MM.1S (cell line): ENCODE measurements around the gene XKRX.

Experiments used
- DNase-seq: peaks from one replicate; pipeline ENCODE4 v3.0.0-alpha.2; 2015
- H2AFZ ChIP-seq: fragments of 300-600 bp; sonication (generic); 2 replicates; pipeline ENCODE4 v1.6.0; 2016; ENCODE audit warnings: antibody characterized with exemption, low read length
- H3F3A ChIP-seq: fragments of 300-600 bp; sonication (generic); 2 replicates; pipeline ENCODE4 v1.6.1; 2016; ENCODE audit warnings: mild to moderate bottlenecking, antibody characterized with exemption, low read length, moderate library complexity, mixed read lengths; ENCODE audit not compliant: insufficient read depth
- H3K27ac ChIP-seq: fragments of 300-600 bp; sonication (generic); 2 replicates; pipeline ENCODE4 v1.5.1; 2016; ENCODE audit warnings: mild to moderate bottlenecking, low read length
- H3K27me3 ChIP-seq: fragments of 300-600 bp; sonication (generic); replicated peaks from 2 replicates; pipeline ENCODE4 v1.6.0; 2016; ENCODE audit warnings: low read length; ENCODE audit not compliant: insufficient read depth
- H3K36me3 ChIP-seq: fragments of 300-600 bp; sonication (generic); replicated peaks from 2 replicates; pipeline ENCODE4 v1.6.1; 2016; ENCODE audit warnings: mild to moderate bottlenecking, low read length, mixed read lengths; ENCODE audit not compliant: insufficient read depth
- H3K4me1 ChIP-seq: fragments of 300-600 bp; sonication (generic); 2 replicates; pipeline ENCODE4 v1.6.1; 2016; ENCODE audit warnings: low read length, mixed read lengths
- H3K4me2 ChIP-seq: fragments of 300-600 bp; sonication (generic); 2 replicates; pipeline ENCODE4 v1.6.0; 2016; ENCODE audit warnings: low read depth, low read length
- H3K4me3 ChIP-seq: fragments of 300-600 bp; sonication (generic); 2 replicates; pipeline ENCODE4 v1.5.1; 2016; ENCODE audit warnings: low read length, mixed read lengths
- H3K79me2 ChIP-seq: fragments of 300-600 bp; sonication (generic); 2 replicates; pipeline ENCODE4 v1.6.1; 2016; ENCODE audit warnings: mixed run types, low read length, mixed read lengths
- H3K9ac ChIP-seq: fragments of 300-600 bp; sonication (generic); 2 replicates; pipeline ENCODE4 v1.6.1; 2016; ENCODE audit warnings: low read length, mixed read lengths
- H3K9me2 ChIP-seq: fragments of 300-600 bp; sonication (generic); replicated peaks from 2 replicates; pipeline ENCODE4 v1.6.1; 2016; ENCODE audit warnings: mild to moderate bottlenecking, low read length, mixed read lengths; ENCODE audit not compliant: insufficient read depth
- H3K9me3 ChIP-seq: fragments of 300-600 bp; sonication (generic); replicated peaks from 2 replicates; pipeline ENCODE4 v1.6.1; 2016; ENCODE audit warnings: mild to moderate bottlenecking, low read length, mixed read lengths; ENCODE audit not compliant: insufficient read depth
- H4K20me1 ChIP-seq: fragments of 300-600 bp; sonication (generic); 2 replicates; pipeline ENCODE4 v1.6.1; 2016; ENCODE audit warnings: mild to moderate bottlenecking, low read length, moderate library complexity, mixed read lengths; ENCODE audit not compliant: insufficient read depth
- CTCF ChIP-seq: fragments of 300-600 bp; sonication (generic); IDR thresholded peaks from 2 replicates; pipeline ENCODE4 v1.5.1; 2016; ENCODE audit warnings: antibody characterized with exemption, low read length, mixed read lengths
- EZH2 ChIP-seq: fragments of 300-600 bp; sonication (generic); optimal IDR thresholded peaks from 2 replicates; pipeline ENCODE3; 2017; ENCODE audit warnings: low read depth, mild to moderate bottlenecking, antibody characterized with exemption, low read length, mixed read lengths
- EZH2phosphoT487 ChIP-seq: fragments of 300-600 bp; sonication (generic); IDR thresholded peaks from 2 replicates; pipeline ENCODE4 v1.6.1; 2018; ENCODE audit warnings: antibody characterized with exemption, low read length

Gene XKRX

GRCh38 chrX:100864657-100865391 lies 63.9 kb downstream of the XKRX start:
- Histone ChIP-seq H3K4me3 (no peak overlapping the region), H3F3A (no peaks in the 10 kb centered on the region), H3K27me3 (no peaks in the 10 kb centered on the region), H3K9me3 (no peaks in the 10 kb centered on the region), H3K27ac (no peak overlapping the region), H3K4me1 (no peaks in the 10 kb centered on the region), H4K20me1 (no peaks in the 10 kb centered on the region), H3K9ac (no peak overlapping the region), H3K36me3 (no peaks in the 10 kb centered on the region), H3K9me2 (no peaks in the 10 kb centered on the region), H3K79me2 (no peaks in the 10 kb centered on the region), H2AFZ (no peak overlapping the region), H3K4me2 (no peak overlapping the region)
- DNase-seq: no peak
- TF ChIP-seq EZH2phosphoT487 (no peak), EZH2 (no peak), CTCF (no peak)
